Upper lobe of left lung (tissue), 6 donors: ENCODE measurements around the gene C1QTNF9. TPM values are rescaled to one million over a fixed set of nuclear protein-coding genes. Genes with fewer than 3 reads are reported as not detected.

ENCODE experiments used
- ATAC-seq, 2 donors: fragments of 200-7000 bp; cut with Tn5 transposase; one replicate each; pipeline ENCODE4 v1.9.1; 2022; ENCODE audit warnings: mild to moderate bottlenecking in 2 of 2, moderate library complexity in 2 of 2; ENCODE audit not compliant: low FRiP score in 2 of 2
- DNase-seq, 2 donors: peaks; one replicate each; pipeline ENCODE4 v3.0.0-alpha.2; 2019 to 2020
- H3K27ac ChIP-seq, 4 donors: fragments of 200-600 bp; sonication (generic); one replicate each; pipeline ENCODE4 v1.5.1; 2016 to 2019
- H3K27me3 ChIP-seq, 4 donors: fragments of 200-600 bp; sonication (generic); one replicate each; pipeline ENCODE4 v1.5.1; 2017 to 2019
- H3K36me3 ChIP-seq, 4 donors: fragments of 200-600 bp; sonication (generic); one replicate each; pipeline ENCODE4 v1.5.1; 2016 to 2019
- H3K4me1 ChIP-seq, 4 donors: fragments of 200-600 bp; sonication (generic); one replicate each; pipeline ENCODE4 v1.5.1; 2018 to 2019
- H3K4me3 ChIP-seq, 4 donors: fragments of 200-600 bp; sonication (generic); one replicate each; pipeline ENCODE4 v1.5.1; 2017 to 2019; ENCODE audit warnings: mild to moderate bottlenecking in 2 of 4, moderate library complexity in 1 of 4
- H3K9me3 ChIP-seq, 4 donors: fragments of 200-600 bp; sonication (generic); one replicate each; pipeline ENCODE4 v1.5.1; 2018 to 2019
- EP300 ChIP-seq, 4 donors: sonication (generic); formaldehyde crosslinking; IDR thresholded peaks; one replicate each; pipeline ENCODE4 v1.5.1; 2017; ENCODE audit warnings: antibody characterized with exemption in 4 of 4, control low read depth in 2 of 4
- POLR2A ChIP-seq, 4 donors: fragments of 450-650 bp; IDR thresholded peaks; one replicate each; pipeline ENCODE4 v1.5.1; 2016 to 2017; ENCODE audit warnings: antibody characterized with exemption in 4 of 4, mild to moderate bottlenecking in 2 of 4
- POLR2AphosphoS5 ChIP-seq, 2 donors: sonication (generic); formaldehyde crosslinking; IDR thresholded peaks; one replicate each; pipeline ENCODE4 v1.5.1; 2017; ENCODE audit warnings: antibody characterized with exemption in 2 of 2
- WGBS, 2 donors: methylation state at CpG; one replicate each; pipeline ENCODE4 v1.1.5; 2017 to 2018; 5-methylcytosine and 5-hydroxymethylcytosine counted together
- total RNA-seq, 6 donors: library from RNA; depleted of rRNA in 4 of 6; stranded (reverse); fragments of >200 nt in 4 of 6; gene quantifications; one replicate each; pipeline versions ENCODE4 v1.1.0 to v1.2.1, GENCODE V29; 2016 to 2021
- TF ChIP-seq, protein P1 (sequence below), 6 experiments: fragments of 450-650 bp in 4 of 6; fragments of 200-600 bp in 2 of 6; sonication (generic) in 2 of 6; IDR thresholded peaks; one replicate each; pipeline ENCODE4 v1.5.1; 2016 to 2019; ENCODE audit warnings: antibody characterized with exemption in 6 of 6
- donor health status: DM: no; HTN: no; CAD: no; lungs with moderate emphysema.
- donor health status: DM: no; HTN: yes; CAD: no; lungs with severe emphysema.

The C1QTNF9 gene
- total RNA-seq, 6 donors from 2014 or later, result 0.30 to 0.39 TPM; not detected in 4

DNA sequence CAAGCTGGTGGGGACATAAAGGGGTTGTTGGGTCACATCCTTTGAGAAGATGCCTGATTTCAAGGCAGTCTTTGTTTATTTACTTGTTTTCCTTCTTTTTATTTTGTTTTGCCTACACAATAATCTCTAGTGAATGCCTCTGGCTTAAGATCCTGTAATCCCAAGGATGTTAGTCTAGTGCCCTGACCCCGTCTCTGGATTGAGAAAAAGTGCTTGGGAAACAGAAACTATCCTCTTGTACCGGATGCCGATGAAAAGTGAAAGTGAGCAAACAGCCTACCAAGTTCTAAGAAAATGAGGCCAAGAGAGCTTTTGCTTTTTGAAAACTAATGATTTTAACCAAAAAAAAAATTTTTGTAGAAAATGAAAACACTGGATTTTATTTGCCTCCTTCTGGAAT, 42.1 kb upstream of the C1QTNF9 start:
- no peaks in the 10 kb centered on the region for H3K9me3 ChIP-seq
- peak overlapping the region in 3 of 4 donors; percentile 3 to 31 (median 3) for H3K4me3 ChIP-seq
- WGBS, 2 donors, result 0 to 6% methylated on average over 3 of the region's 3 CpGs
- H3K27me3 ChIP-seq, result no peaks in the 10 kb centered on the region
- DNase-seq (no peak), ATAC-seq (no peak)
- TF ChIP-seq POLR2AphosphoS5 (IDR thresholded peaks at IDR 0.05) (no peak), EP300 (IDR thresholded peaks at IDR 0.05) (no peak), POLR2A (IDR thresholded peaks at IDR 0.05) (no peak)
- TF ChIP-seq, protein P1, sequence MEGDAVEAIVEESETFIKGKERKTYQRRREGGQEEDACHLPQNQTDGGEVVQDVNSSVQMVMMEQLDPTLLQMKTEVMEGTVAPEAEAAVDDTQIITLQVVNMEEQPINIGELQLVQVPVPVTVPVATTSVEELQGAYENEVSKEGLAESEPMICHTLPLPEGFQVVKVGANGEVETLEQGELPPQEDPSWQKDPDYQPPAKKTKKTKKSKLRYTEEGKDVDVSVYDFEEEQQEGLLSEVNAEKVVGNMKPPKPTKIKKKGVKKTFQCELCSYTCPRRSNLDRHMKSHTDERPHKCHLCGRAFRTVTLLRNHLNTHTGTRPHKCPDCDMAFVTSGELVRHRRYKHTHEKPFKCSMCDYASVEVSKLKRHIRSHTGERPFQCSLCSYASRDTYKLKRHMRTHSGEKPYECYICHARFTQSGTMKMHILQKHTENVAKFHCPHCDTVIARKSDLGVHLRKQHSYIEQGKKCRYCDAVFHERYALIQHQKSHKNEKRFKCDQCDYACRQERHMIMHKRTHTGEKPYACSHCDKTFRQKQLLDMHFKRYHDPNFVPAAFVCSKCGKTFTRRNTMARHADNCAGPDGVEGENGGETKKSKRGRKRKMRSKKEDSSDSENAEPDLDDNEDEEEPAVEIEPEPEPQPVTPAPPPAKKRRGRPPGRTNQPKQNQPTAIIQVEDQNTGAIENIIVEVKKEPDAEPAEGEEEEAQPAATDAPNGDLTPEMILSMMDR (IDR thresholded peaks at IDR 0.05), result no peak
- H3K36me3 ChIP-seq, result no peaks in the 10 kb centered on the region
- peak overlapping the region; percentile 47 to 79 (median 67) for H3K27ac ChIP-seq
- peaks cover 44 to 60% (median 53%) of the 10 kb centered on the region in 4 donors for H3K4me1 ChIP-seq

DNA sequence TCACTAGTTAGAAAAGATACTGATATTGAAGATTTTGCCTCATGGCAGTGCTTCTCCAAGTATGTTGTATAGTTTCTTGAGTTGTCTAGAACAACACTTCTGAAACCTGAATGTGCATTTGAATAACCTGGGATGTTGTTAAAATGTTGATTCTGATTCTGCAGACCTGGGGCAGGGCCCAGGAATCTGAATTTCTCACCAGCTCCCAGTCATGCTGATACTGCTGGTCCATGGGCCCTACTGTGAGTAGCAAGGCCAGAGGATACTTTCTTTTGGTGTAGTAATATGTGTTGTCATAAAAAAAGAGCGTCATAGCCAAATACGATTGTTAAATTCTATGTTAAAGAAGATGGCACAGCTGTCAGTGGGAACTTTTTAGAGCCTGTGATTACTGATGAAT, 41.6 kb upstream of the C1QTNF9 start:
- no peak for ATAC-seq
- Histone ChIP-seq H3K27me3 (no peaks in the 10 kb centered on the region), H3K4me3 (peak overlapping the region in 2 of 4 donors; percentile 3 to 31), H3K27ac (peak overlapping the region; percentile 47 to 79 (median 67)), H3K36me3 (no peaks in the 10 kb centered on the region), H3K4me1 (peaks cover 47 to 66% (median 58%) of the 10 kb centered on the region in 4 donors), H3K9me3 (no peaks in the 10 kb centered on the region)
- TF ChIP-seq EP300 (IDR thresholded peaks at IDR 0.05), result no peak
- no peak for TF ChIP-seq POLR2A (IDR thresholded peaks at IDR 0.05)
- TF ChIP-seq POLR2AphosphoS5 (IDR thresholded peaks at IDR 0.05), result no peak
- TF ChIP-seq, protein P1 (IDR thresholded peaks at IDR 0.05), result no peak
- WGBS, 2 donors, result 80 to 89% methylated on average over 2 of the region's 2 CpGs
- DNase-seq, result no peak

DNA sequence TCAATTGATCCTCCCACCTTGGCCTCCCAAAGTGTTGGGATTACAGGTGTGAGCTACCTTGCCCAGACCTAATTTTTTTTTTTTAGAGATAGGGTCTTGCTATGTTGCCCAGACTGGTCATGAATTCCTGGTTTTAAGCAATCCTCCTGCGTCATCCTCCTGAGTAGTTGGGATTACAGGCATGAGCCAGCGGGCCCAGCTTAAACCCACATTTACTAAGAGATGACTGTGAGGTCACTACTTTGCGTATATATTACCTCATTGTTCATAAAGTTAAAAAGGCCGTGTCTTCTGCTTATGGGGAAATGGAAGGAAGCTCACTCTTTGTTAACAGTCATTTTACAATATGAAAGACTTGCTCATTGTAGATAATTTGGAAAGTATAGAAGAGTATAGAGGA, 39.6 kb upstream of the C1QTNF9 start:
- H3K27ac ChIP-seq, result peak overlapping the region; percentile 85 to 97 (median 89)
- no peaks in the 10 kb centered on the region for H3K27me3 ChIP-seq
- H3K36me3 ChIP-seq, result no peaks in the 10 kb centered on the region
- no peak for DNase-seq
- no peak for ATAC-seq
- no peaks in the 10 kb centered on the region for H3K9me3 ChIP-seq
- no peak overlapping the region for H3K4me3 ChIP-seq
- TF ChIP-seq, protein P1 (IDR thresholded peaks at IDR 0.05), result no peak
- TF ChIP-seq POLR2A (IDR thresholded peaks at IDR 0.05) (no peak), EP300 (IDR thresholded peaks at IDR 0.05) (no peak), POLR2AphosphoS5 (IDR thresholded peaks at IDR 0.05) (no peak)
- 77 to 85% methylated on average over 4 of the region's 4 CpGs for WGBS, 2 donors
- peaks cover 45 to 71% (median 69%) of the 10 kb centered on the region in 4 donors for H3K4me1 ChIP-seq

GRCh38 chr13:24270639-24271141, 38.7 kb upstream of the C1QTNF9 start:
- H3K27me3 ChIP-seq, result no peaks in the 10 kb centered on the region
- H3K36me3 ChIP-seq, result no peaks in the 10 kb centered on the region
- H3K4me3 ChIP-seq, result peak overlapping the region in 3 of 4 donors; percentile 34 to 49 (median 48)
- ATAC-seq, result peak; percentile 80 to 85
- H3K27ac ChIP-seq, result peak overlapping the region; percentile 85 to 97 (median 89)
- TF ChIP-seq POLR2AphosphoS5 (IDR thresholded peaks at IDR 0.05), result peak; percentile 56 to 69
- TF ChIP-seq, protein P1 (IDR thresholded peaks at IDR 0.05), result peak; percentile 33 to 84 (median 68)
- TF ChIP-seq EP300 (IDR thresholded peaks at IDR 0.05), result no peak
- peak in 2 of 4 donors; percentile 41 to 86 for TF ChIP-seq POLR2A (IDR thresholded peaks at IDR 0.05)
- no peaks in the 10 kb centered on the region for H3K9me3 ChIP-seq
- peak in 1 of 2 donors; percentile 90 for DNase-seq
- 0 to 4% methylated on average over 10 of the region's 10 CpGs for WGBS, 2 donors
- H3K4me1 ChIP-seq, result peaks cover 47 to 71% (median 63%) of the 10 kb centered on the region in 4 donors

GRCh38 chr13:24271231-24271600, 38.2 kb upstream of the C1QTNF9 start:
- TF ChIP-seq POLR2A (IDR thresholded peaks at IDR 0.05) (no peak), POLR2AphosphoS5 (IDR thresholded peaks at IDR 0.05) (no peak), EP300 (IDR thresholded peaks at IDR 0.05) (no peak)
- TF ChIP-seq, protein P1 (IDR thresholded peaks at IDR 0.05), result no peak
- WGBS, 2 donors, result 17 to 20% methylated on average over 1 of the region's 1 CpG
- Histone ChIP-seq H3K9me3 (no peaks in the 10 kb centered on the region), H3K36me3 (no peaks in the 10 kb centered on the region), H3K27ac (peak overlapping the region; percentile 85 to 97 (median 89)), H3K4me1 (peaks cover 46 to 68% (median 62%) of the 10 kb centered on the region in 4 donors), H3K27me3 (no peaks in the 10 kb centered on the region), H3K4me3 (peak overlapping the region in 3 of 4 donors; percentile 34 to 49 (median 48))
- no peak for ATAC-seq
- no peak for DNase-seq
